Ecto neural progenitor cell (in vitro differentiated cells): ENCODE measurements around the gene CCDC137.

Source experiments
- DNase-seq: peaks from one replicate; pipeline ENCODE4 v3.0.0-alpha.2; 2018; ENCODE audit warnings: low spot score

Gene CCDC137

DNA sequence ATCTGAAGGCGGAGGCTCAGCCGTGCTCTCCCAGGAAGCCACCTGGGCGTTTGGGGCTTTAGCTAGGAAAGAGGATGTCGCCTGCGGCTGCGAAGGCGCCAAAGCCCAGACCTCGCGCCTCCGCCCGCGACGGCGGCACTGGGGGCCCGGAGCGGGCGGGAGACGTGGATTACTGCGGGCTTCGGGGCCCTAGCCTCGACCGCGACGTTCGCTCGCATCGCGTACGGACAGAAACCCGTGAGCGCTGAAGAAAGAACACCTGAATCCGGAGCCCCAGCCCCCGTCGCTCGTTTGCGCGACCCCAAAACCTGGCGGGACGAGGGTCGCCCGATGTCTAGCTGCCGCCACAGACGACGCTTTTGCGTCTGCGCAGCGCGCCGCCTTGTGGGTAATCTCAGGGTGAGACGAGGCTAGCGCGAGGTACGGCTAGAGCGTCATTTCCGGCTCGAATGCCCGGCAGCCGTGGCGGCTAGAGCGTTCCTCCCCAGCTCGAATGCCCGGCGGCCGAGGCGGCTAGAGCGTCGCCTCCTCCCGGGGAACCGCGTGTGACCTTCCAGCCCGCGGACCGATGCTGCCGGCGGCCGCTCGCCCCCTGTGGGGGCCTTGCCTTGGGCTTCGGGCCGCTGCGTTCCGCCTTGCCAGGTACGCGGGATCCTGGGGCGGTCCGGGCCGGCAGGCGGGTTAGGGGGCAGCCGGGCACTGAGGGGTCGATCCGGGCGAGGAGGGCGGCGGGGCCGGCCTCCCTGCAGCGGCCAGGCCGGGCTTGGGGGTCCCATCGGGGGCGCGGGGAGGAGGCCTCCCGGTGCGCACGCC, 36.6 kb downstream of the CCDC137 start, which contains the start of gene MRPL12:
Gene MRPL12, plus strand, starts transcription at position 434 of the 813 bp plus-strand sequence. Its CDS starts 135 bp downstream, at position 569.
- DNase-seq = peak; percentile 98

DNA sequence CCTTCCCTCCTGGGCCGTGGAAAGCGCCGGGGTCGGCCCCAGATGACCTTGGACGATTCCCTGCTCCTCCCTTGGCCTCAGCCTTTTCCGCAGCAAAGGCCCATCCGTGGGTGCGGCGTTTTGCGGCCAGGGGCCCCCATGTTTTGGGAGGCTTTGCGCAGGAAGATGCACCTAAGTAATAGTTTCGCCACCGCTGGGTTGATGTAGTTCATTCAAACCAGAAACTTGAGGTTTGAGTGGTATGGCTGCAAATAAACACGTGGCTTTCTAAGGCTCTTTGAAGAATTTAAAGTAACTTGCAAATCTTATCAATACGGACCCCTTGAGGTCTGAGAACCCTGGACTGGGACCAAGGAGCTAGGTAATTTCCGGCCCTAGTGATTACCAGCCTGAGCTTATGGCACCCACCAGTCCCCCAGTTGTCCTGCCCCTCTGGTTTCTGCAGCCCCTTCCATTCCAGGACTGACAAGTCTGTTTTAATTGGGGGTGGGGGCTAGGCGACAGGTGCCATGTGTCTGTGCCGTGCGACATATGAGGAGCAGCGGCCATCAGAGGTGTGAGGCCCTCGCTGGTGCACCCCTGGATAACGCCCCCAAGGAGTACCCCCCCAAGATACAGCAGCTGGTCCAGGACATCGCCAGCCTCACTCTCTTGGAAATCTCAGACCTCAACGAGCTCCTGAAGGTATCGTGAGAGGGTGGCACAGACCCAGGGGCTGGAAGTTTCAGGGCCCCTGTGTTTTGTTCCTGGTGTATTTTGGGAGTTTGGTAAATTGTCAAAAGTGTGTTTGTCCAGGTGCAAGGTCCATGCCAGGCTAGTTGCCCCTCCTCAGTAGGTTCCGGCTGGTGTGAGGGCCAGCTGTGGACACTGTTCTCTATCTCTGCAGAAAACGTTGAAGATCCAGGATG, 37.5 kb downstream of the CCDC137 start:
- no peak for DNase-seq

DNA sequence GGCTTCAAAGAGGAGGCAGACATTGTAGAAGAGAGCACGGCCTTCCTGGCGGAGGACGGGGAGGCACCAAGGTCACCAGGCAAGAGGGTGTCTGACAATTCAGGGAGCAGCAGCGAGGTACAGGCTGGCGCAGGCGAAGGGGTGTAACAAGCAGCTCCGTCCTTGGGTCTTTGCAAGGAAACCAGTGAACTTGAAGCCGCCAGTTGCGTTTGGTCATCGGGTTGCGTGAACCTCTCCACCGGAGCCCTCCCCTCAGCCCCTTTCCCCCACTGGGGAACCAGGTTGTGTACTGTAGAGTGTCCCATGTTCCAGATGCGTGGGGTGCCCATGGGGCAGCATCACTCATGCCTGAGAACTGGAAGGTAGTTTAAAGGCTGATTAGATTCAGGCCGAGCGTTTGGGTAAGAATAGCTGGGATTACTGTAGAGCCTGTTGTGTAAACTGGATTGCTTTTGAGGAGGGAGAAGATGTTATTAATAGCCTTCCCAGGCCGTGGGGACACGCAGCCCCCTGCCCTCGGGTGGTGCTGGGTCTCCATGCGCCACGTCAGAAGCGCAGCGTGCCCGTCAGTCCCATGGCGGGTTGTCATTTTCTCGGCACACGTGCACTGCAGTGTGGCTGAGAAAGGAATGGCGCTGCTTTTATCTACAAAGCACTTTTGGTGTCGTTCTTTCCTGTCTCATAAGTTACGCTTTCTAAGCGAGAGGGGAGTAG, 39.1 kb downstream of the CCDC137 start:
- no peak for DNase-seq

DNA sequence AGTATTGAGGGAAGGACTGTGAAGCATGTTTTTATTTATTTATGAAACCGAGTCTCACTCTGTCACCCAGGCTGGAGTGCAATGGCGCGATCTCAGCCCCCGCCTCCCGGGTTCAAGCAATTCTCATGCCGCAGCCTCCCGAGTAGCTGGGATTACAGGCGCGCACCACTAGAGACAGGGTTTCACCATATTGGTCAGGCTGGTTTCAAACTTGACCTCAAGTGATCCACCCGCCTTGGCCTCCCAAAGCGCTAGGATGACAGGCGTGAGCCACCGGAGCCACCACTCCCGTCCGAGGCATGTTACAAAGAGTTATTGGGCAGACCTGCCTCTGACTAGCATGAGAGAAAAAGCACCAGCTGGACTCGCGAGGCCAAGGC, 39.7 kb downstream of the CCDC137 start:
- no peak for DNase-seq

DNA sequence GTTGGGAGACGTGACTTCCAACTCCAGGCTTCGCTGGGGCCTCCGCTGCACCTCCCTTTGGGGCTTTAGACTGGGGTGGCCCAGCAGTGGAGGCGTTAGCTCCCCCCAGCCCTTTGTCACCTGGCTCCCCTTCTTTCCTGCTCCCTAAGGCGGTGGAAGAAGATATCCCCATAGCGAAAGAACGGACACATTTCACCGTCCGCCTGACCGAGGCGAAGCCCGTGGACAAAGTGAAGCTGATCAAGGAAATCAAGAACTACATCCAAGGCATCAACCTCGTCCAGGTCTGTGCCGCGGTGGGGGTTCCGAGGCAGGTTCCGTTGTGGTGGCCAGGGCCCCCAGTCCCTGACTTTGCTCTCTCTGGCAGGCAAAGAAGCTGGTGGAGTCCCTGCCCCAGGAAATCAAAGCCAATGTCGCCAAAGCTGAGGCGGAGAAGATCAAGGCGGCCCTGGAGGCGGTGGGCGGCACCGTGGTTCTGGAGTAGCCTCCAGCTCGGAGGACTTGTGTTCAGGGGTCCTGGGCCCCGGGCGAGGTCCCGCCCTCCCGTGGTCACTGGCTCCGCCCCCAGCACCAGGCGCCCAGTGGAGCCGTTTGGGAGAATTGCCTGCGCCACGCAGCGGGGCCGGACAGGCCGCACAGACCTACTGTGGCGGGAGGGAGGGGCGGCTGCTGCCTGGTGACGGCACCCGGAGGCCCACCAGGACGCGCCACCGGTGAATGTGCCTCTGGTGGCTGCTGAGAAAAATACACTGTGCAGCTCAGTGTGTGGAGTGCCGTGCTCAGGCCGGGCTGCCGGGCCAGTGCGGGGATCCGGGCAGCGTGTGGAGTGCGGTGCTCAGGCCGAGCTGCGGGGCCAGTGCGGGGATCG, 40.5 kb downstream of the CCDC137 start:
- DNase-seq = no peak

DNA sequence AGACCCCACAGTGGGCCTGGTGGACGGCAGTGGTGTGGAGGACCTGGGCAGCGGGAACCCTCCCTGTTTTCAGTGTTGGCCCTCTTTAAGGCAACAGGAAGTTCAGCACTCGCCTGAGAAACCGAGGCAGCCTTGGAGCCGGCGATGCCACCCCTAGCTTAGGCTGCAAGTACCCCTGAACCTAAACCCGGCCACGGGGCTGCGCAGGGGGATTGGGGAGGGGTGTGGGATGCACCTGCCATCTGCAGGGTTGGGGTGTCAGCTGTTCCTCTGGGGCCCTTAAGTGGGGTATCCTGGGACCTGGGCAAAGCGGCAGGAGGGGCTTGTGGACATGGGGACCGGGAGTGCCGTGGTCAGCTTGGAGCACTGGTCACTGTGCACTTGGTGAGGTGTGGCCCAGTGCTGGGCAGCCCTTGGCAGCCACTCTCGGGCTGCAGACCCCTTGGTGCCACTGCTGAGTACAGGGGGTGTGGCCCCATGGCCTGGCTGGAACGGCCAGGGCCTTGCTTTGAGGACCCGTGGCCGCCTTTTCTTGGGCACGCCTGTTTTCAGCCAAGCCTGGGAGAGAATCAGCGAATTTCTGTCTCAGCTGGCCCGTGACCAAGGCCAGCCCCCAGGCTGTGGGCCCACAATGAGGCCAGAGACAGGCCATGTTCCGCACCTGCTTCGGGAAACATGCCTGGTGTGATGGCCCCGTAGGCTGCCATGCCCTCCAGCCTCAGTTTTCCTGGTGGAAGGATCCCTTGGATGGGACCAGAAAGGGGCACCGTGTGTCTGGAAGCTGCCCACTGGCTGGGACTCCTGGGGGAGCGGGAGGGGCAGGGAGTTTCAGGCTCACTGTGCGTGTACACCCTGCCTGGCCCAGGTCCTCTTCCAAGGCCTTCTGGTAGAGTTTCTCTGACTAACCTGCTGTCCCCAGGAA, 41.4 kb downstream of the CCDC137 start:
- DNase-seq = no peak

DNA sequence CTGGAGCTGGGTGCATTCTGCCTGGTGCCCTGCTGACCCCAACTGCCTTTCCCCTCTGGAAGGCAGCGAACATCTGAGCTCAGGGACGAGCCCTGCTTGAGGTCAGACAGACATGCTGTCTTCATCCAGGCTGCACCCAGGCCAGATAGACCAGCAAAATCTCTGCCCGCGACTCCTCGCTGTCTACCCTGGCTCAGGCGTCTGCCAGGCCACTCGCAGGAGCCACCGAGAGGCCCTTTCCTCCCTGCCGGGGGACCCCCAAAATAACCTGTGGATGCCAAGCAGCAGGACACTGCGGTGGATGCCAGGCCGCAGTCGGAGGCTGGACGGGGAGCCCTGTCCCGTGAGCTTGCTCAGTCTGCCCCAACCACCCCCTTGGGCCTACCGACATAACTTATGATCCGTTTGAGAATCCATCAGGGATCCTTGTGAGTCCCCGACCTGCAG, 42.2 kb downstream of the CCDC137 start:
- DNase-seq = no peak

DNA sequence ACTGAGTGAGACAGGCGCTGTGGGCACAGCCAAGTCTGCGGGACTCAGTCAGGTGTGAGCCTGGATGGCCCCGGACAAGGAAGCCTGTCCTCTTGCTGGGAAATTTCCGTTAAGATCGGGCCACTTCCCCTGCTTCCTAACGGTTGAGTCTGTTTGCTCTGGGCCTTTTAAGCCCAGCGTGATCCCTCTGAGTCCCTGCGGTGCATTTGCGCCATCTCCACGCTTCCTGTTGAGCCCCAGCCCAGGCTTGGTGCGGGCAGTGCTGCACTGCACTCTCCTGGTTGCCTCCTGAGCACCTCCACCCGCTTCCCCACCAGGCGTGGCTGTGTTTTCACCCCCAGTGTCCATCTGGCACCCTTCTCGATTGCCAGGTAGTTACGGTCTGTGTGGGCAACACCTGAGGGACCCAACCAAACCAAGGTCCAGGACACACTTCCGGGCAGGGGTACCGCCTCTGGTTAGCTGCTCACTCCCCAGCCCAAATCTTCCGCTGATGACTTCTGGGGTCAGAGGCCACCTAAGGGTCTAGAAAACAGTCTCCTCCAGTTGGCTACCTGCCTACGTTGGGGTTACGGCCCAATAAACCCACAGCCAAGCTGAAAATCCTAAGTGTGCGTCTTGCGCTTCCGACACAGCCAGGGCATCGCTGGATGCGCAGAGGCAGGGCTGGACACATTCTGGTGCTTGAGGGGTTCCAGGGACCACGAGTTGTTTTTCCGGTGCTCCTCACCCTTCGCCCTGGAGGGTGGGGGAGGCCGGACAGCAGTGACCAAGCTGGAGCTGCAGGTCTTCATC, 44.2 kb downstream of the CCDC137 start:
- no peak for DNase-seq

DNA sequence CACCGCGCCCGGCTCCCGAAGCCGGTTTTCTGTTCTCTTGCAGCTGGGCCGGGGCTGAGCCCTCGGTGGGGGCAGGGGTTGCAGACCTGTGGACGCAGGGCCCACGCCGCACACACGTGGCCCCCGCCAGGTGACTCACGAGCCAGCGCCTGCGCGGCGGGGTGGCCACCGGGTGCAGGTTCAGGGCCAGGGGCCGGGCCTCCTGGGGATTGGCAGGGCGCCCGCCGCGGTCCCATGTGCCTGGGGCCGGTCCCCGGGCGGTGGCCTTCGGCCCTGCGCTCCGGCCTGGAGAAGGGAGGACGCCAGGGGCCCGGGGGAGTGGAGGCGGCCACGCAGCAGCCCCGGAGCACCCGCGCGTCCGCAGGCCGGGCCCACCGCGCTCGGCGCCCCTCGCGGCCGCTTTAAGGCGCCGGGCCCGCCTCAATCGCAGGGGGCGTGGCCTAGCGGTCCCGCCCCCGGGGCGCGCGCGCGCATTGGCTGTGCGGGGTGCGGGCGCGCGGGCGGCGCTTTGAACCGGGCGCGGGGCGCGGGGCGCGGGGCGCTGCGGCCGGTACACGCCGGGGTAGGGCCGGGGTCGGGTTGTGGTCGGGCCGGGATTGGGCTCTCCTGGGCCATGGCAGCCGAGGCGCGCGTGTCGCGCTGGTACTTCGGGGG, 45.4 kb downstream of the CCDC137 start, which contains the start of gene SLC25A10:
Gene SLC25A10, plus strand, starts transcription at position 471 of the 654 bp plus-strand sequence. Its CDS starts 143 bp downstream, at position 614.
- peak; percentile 89 for DNase-seq

DNA sequence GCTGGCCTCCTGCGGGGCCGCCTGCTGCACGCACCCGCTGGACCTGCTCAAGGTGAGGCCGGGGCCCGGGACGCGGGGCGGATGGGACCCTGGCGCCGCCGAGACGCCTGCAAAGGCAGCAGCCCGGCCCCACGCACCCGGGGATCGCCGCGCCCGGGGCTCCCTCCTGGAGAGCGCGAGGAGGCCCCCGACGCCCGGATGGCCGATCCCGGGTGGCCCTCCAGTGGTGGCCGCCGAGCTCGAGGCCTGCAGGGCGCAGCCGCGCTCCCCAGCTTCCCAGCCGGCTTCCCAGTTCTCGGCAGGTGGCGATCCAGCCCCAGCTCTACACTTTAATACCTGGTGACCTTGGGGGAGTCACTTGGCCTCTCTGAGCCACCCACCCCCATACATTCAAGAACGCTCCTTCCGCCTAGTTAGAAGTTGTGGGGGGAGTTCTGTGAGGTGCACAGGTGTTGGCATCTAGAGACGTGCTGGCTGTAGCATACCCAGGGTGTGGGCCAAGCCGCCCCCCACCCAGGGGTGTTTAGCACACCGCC, 46.0 kb downstream of the CCDC137 start:
- DNase-seq = no peak

DNA sequence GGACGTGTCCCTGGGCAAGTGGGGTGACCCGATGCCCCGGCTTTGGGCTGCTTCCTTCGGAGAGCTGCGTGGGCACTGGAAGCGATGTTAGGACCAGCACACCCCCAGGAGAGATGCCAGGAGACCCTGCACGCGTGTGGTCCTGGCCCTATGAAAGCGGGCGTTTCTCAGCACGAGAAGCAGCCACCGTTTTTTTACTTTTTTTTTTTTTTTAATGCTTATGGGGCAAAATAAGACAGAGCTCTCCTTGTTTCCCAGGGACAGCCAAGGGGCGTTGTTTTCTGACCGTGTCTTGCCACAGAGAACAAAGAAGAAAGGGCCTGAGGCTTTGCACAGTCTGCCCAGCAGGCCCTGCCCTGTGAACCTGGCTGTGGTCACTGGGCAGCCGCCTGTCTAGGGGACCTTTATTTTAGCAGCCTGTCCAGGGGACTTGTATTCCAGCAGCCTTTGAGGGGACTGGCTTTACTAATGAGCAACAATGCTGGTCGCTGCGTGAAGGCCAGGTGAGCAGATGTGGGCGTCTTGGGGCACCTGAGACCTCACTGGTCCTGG, 46.5 kb downstream of the CCDC137 start:
- no peak for DNase-seq

DNA sequence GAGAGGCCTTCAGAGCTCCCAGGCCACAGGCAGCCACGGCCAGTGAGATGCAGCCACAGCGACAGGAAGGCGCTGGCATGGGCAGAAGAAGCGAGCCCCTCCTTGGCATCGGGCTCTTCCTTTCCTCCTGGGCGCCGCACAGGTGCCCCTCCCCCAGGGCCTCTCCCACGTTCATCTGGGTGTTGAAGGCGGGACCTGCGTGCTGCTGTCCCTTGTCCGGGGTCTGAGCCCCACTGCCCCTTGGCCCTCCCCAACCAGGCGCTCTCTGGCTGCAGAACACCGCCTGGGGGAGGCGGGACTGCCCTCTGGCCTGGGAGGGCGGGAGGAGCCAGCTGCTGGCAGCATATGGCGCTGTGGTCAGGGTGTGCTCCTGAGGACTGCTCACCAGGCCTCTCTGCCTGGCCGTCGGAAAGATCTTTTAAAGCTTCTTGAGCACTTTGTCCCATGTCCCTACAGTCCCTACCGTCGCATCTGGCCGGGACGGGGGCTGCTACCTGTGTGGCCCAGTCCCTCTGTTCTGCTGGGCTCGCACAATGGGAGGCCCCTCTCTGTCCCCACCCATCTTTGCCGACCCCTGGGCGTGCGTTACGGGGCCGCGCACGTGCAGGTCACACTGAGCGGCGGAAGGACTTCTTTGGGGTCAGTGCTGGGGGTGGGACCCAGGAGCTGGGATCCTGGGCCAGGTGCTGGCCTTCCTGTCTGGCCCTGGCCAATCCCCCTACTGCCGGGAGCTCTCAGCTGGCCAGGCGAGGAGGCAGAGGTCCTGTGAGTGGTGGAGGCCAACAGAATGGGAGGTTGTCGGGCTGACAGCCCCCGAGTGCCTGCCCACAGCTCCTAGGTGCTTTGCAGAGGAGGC, 47.2 kb downstream of the CCDC137 start:
- peak; percentile 77 for DNase-seq

DNA sequence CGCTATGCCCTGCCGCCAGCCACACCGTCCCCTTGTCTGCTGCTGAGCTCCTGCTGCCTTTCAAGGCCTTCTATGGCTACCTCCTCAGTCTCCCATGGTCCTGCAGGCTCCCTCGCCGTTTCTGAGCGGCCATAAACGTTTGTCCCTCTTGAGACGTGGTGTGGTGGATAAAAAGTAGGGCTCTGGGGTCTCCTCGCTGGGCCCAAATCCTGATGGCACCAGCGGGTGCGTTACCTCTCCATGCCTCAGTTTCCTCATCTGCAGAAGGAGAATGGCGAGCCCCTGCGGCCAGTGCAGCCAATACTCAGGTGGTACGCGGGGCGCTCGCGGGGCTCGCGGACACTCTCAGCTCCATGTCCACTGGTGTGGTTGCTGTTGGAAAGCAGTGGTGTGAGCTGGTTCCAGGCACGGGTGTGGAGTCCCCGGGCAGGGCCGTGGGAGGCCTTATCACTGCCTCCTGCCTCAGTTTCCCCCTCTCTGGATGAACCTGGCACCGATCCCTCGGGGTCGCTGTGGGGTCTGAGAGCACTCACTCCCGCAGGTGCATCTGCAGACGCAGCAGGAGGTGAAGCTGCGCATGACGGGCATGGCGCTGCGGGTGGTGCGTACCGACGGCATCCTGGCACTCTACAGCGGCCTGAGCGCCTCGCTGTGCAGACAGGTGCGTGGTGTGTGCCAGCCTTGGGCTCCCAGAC, 48.0 kb downstream of the CCDC137 start:
- no peak for DNase-seq

DNA sequence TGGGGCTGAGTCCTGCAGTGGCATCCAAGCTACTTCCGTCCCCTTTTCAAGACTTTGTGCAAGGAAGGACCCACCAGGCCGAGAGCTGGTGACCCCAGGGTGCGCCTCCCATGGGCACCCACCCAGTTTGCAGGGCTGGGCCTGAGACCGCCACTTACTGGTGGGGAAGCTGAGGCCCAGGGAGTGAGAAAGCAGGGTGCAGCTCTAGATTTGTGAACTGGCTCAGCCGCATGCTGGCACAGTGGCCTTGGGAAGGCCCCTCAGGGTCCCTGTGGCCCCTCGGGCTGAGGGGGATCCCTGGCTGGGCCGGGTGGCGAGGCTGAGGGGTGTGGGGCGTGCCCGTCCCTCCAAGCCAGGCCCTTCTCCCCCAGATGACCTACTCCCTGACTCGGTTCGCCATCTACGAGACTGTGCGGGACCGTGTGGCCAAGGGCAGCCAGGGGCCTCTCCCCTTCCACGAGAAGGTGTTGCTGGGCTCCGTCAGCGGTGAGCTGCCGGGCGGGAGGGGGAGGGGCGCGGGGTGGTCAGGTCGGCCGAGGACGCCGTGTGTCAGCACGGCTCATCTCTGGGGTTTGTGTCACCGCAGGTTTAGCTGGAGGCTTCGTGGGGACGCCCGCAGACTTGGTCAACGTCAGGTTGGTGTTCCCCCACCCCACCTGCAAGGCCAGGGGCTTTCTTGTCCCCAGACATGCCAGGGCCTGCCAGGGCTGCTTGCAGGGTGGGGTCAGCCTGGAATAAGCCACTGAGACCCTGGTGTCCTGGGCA, 48.8 kb downstream of the CCDC137 start:
- no peak for DNase-seq

DNA sequence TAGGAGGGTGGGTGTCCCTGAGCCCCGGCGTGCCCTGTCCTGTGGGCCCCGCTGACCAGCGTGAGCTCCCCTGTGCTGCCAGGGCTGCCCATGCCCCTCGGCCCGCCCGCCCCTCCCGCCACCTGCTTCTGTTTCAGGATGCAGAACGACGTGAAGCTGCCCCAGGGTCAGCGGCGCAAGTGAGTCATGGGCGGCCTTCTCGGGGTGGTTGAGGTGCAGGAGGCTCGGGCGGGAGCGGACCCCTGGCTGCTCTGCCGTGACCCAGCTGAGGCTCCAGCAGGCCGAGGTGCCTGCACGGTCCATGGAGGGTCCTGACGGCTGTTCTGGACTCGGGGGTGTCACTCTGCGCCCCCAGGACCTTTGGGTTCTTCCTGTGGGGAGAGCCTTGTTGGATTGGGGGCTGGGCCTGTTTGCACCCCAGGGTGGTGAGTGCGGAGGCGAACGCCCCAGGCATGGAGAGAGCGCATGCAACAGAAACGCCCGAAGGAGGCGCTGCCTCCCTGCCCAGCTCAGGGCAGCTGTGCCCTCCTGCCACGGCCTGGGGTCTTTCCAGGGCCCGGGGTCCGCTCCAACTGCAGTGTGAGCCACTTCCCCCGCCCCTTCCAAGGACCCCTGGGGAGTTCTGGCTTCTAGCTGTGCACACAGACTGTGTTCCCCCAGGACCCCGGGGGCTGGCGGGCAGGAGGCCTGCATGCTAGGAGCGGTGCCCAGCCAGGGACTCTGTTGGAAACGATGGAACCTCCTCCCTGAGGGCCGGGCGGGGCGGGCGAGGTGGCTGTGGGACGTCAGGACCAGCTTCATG, 49.5 kb downstream of the CCDC137 start:
- no peak for DNase-seq
